Measurements from ENCODE around the gene PRKG1. TPM values are rescaled to one million over a fixed set of nuclear protein-coding genes. Genes with fewer than 3 reads are reported as not detected.

The PRKG1 gene
- polyA plus RNA-seq, 1 donor (not counting 4 experiments of a cell fraction or from before 2014, with no cell fraction given): 0.24 TPM

DNA sequence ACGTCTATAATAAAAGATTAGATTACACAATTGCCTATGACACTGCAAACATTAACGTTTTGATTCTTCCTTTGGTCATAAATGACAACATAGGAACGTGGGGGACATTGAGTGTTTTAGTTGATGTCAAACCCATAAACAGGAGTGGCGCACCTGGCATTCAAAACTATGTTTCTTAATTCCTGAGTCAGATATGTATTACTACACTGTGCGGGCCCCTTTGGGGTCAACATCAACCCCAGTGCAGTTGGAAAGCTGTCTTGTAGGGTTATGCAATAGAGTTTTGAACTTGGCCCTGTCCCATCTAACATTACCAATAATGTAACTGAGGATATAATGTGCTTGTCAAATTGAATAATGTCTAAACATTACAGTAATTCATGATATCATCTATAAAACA, 468.6 kb downstream of the PRKG1 start:
- no peaks in the 10 kb centered on the region for H4K20me1 ChIP-seq (ENCODE audit: control insufficient read depth, extremely low read depth, insufficient read depth, low read length)
- H3K36me3 ChIP-seq (ENCODE audit: control insufficient read depth in 2 of 2, extremely low read depth in 1 of 2, insufficient read depth in 2 of 2, low read length in 2 of 2): no peaks in the 10 kb centered on the region
- no peaks in the 10 kb centered on the region for H3K79me2 ChIP-seq (ENCODE audit: control insufficient read depth, insufficient read depth, low read length)
- no peak overlapping the region for H3K27ac ChIP-seq (ENCODE audit: control insufficient read depth, insufficient read depth, low read length)
- no peak for DNase-seq (ENCODE audit: low read depth, low spot score)
- H3K9me1 ChIP-seq (ENCODE audit: control insufficient read depth, extremely low read depth, insufficient read depth, low read length): no peaks in the 10 kb centered on the region
- H3K9me3 ChIP-seq (ENCODE audit: control insufficient read depth, low read depth, low read length): no peaks in the 10 kb centered on the region
- dilution Hi-C loops (cut with MboI; ENCODE audit: extremely low pct_ligation_motif_present, low sequenced_read_pairs): no loop called here
- H3K4me3 ChIP-seq (ENCODE audit: control insufficient read depth in 2 of 3, extremely low read depth in 1 of 3, insufficient read depth in 2 of 3, low read depth in 1 of 3, low read length in 3 of 3): no peak overlapping the region
- H2AFZ ChIP-seq (ENCODE audit: control insufficient read depth, low read length): no peak overlapping the region
- H3K4me1 ChIP-seq (ENCODE audit: control insufficient read depth, extremely low read depth, insufficient read depth, low read length): no peaks in the 10 kb centered on the region
- no peak overlapping the region for H3K4me2 ChIP-seq (ENCODE audit: control insufficient read depth, extremely low read depth, insufficient read depth, low read depth, low read length)
- no peak for FAIRE-seq
- no peaks in the 10 kb centered on the region for H3K27me3 ChIP-seq (ENCODE audit: control insufficient read depth, extremely low read depth, insufficient read depth, low read length)
- TF ChIP-seq EZH2 (IDR thresholded peaks at IDR 0.05; ENCODE audit: low read length): no peak
- TF ChIP-seq, protein P1, sequence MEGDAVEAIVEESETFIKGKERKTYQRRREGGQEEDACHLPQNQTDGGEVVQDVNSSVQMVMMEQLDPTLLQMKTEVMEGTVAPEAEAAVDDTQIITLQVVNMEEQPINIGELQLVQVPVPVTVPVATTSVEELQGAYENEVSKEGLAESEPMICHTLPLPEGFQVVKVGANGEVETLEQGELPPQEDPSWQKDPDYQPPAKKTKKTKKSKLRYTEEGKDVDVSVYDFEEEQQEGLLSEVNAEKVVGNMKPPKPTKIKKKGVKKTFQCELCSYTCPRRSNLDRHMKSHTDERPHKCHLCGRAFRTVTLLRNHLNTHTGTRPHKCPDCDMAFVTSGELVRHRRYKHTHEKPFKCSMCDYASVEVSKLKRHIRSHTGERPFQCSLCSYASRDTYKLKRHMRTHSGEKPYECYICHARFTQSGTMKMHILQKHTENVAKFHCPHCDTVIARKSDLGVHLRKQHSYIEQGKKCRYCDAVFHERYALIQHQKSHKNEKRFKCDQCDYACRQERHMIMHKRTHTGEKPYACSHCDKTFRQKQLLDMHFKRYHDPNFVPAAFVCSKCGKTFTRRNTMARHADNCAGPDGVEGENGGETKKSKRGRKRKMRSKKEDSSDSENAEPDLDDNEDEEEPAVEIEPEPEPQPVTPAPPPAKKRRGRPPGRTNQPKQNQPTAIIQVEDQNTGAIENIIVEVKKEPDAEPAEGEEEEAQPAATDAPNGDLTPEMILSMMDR (optimal IDR thresholded peaks at IDR 0.05 in 1 of 3, IDR thresholded peaks at IDR 0.05 in 1 of 3, conservative IDR thresholded peaks at IDR 0.05 in 1 of 3; ENCODE audit: extremely low read depth in 1 of 3, insufficient read depth in 2 of 3, low read length in 3 of 3): no peak
- H3K9ac ChIP-seq (ENCODE audit: control insufficient read depth, extremely low read depth, insufficient read depth, low read length): no peak overlapping the region

GRCh38 chr10:51544933-51545332, 470.6 kb downstream of the PRKG1 start:
- H3K36me3 ChIP-seq (ENCODE audit: control insufficient read depth in 2 of 2, extremely low read depth in 1 of 2, insufficient read depth in 2 of 2, low read length in 2 of 2): no peaks in the 10 kb centered on the region
- H3K9ac ChIP-seq (ENCODE audit: control insufficient read depth, extremely low read depth, insufficient read depth, low read length): no peak overlapping the region
- no peak overlapping the region for H3K4me2 ChIP-seq (ENCODE audit: control insufficient read depth, extremely low read depth, insufficient read depth, low read depth, low read length)
- DNase-seq (ENCODE audit: low read depth, low spot score) (no peak), FAIRE-seq (no peak)
- no peaks in the 10 kb centered on the region for H3K79me2 ChIP-seq (ENCODE audit: control insufficient read depth, insufficient read depth, low read length)
- TF ChIP-seq, protein P1 (optimal IDR thresholded peaks at IDR 0.05 in 1 of 3, IDR thresholded peaks at IDR 0.05 in 1 of 3, conservative IDR thresholded peaks at IDR 0.05 in 1 of 3; ENCODE audit: extremely low read depth in 1 of 3, insufficient read depth in 2 of 3, low read length in 3 of 3): no peak
- TF ChIP-seq EZH2 (IDR thresholded peaks at IDR 0.05; ENCODE audit: low read length): no peak
- H2AFZ ChIP-seq (ENCODE audit: control insufficient read depth, low read length): no peak overlapping the region
- no peaks in the 10 kb centered on the region for H3K27me3 ChIP-seq (ENCODE audit: control insufficient read depth, extremely low read depth, insufficient read depth, low read length)
- H4K20me1 ChIP-seq (ENCODE audit: control insufficient read depth, extremely low read depth, insufficient read depth, low read length): no peaks in the 10 kb centered on the region
- dilution Hi-C loops (cut with MboI; ENCODE audit: extremely low pct_ligation_motif_present, low sequenced_read_pairs): no loop called here
- no peaks in the 10 kb centered on the region for H3K4me1 ChIP-seq (ENCODE audit: control insufficient read depth, extremely low read depth, insufficient read depth, low read length)
- no peak overlapping the region for H3K4me3 ChIP-seq (ENCODE audit: control insufficient read depth in 2 of 3, extremely low read depth in 1 of 3, insufficient read depth in 2 of 3, low read depth in 1 of 3, low read length in 3 of 3)
- H3K27ac ChIP-seq (ENCODE audit: control insufficient read depth, insufficient read depth, low read length): no peak overlapping the region
- no peaks in the 10 kb centered on the region for H3K9me3 ChIP-seq (ENCODE audit: control insufficient read depth, low read depth, low read length)
- H3K9me1 ChIP-seq (ENCODE audit: control insufficient read depth, extremely low read depth, insufficient read depth, low read length): no peaks in the 10 kb centered on the region

Data from keratinocyte (primary cell).